Putamen (tissue), 1 donor: ENCODE results near the gene ASF1A.
A peak's percentile ranks its signal among the peaks of the same experiment; 100 is the strongest.

Experiments
- DNase-seq: peaks from one replicate; pipeline ENCODE4 v3.0.0-alpha.2; 2016; ENCODE audit warnings: low spot score

Gene ASF1A

GRCh38 chr6:118881440-118882313, 12.3 kb upstream of the ASF1A start:
- no peak for DNase-seq

GRCh38 chr6:118882314-118882905, 11.5 kb upstream of the ASF1A start:
- DNase-seq = no peak

GRCh38 chr6:118886641-118887040, 7.3 kb upstream of the ASF1A start:
- DNase-seq = no peak

GRCh38 chr6:118889163-118889562, 4.8 kb upstream of the ASF1A start:
- DNase-seq = no peak

- DNase-seq = no peak
Measured at GRCh38 chr6:118890997-118891790, 2.8 kb upstream of the ASF1A start.

- DNase-seq = no peak
Measured at GRCh38 chr6:118892355-118892991, 1.5 kb upstream of the ASF1A start.

- no peak for DNase-seq
Measured at GRCh38 chr6:118893064-118893806, 717 bp upstream of the ASF1A start.

GRCh38 chr6:118894425-118895260, 691 bp downstream of the ASF1A start:
- DNase-seq = peak; percentile 70

- no peak for DNase-seq
Measured at GRCh38 chr6:118895261-118895560, 1.3 kb downstream of the ASF1A start.

- no peak for DNase-seq
Measured at GRCh38 chr6:118895859-118896258, 1.9 kb downstream of the ASF1A start.

GRCh38 chr6:118896339-118897136, 2.6 kb downstream of the ASF1A start:
- DNase-seq = no peak

GRCh38 chr6:118897386-118897785, 3.4 kb downstream of the ASF1A start:
- no peak for DNase-seq

- no peak for DNase-seq
Measured at GRCh38 chr6:118899948-118900347, 6.0 kb downstream of the ASF1A start.

- DNase-seq = no peak
Measured at GRCh38 chr6:118902726-118903125, 8.8 kb downstream of the ASF1A start.

GRCh38 chr6:118903138-118903537, 9.2 kb downstream of the ASF1A start:
- no peak for DNase-seq

- DNase-seq = no peak
Measured at GRCh38 chr6:118903691-118904090, 9.7 kb downstream of the ASF1A start.

GRCh38 chr6:118905084-118905483, 11.1 kb downstream of the ASF1A start:
- no peak for DNase-seq

- DNase-seq = no peak
Measured at GRCh38 chr6:118905851-118906250, 11.9 kb downstream of the ASF1A start.

GRCh38 chr6:118908441-118908840, 14.5 kb downstream of the ASF1A start:
- DNase-seq = no peak

- DNase-seq = no peak
Measured at GRCh38 chr6:118912646-118913045, 18.7 kb downstream of the ASF1A start.
